Smooth muscle cell of the brain vasculature (primary cell): Measurements from ENCODE around the gene UGT1A4.
"Not testable (repeated sequence)": the region's sequence is repeated elsewhere in the genome, so short reads cannot be mapped to it uniquely, and the experiment has no call there.

Experiments
- DNase-seq: peaks from one replicate; pipeline ENCODE4 v3.0.0-alpha.2; 2012; ENCODE audit warnings: low read depth, low spot score

Gene UGT1A4

DNA sequence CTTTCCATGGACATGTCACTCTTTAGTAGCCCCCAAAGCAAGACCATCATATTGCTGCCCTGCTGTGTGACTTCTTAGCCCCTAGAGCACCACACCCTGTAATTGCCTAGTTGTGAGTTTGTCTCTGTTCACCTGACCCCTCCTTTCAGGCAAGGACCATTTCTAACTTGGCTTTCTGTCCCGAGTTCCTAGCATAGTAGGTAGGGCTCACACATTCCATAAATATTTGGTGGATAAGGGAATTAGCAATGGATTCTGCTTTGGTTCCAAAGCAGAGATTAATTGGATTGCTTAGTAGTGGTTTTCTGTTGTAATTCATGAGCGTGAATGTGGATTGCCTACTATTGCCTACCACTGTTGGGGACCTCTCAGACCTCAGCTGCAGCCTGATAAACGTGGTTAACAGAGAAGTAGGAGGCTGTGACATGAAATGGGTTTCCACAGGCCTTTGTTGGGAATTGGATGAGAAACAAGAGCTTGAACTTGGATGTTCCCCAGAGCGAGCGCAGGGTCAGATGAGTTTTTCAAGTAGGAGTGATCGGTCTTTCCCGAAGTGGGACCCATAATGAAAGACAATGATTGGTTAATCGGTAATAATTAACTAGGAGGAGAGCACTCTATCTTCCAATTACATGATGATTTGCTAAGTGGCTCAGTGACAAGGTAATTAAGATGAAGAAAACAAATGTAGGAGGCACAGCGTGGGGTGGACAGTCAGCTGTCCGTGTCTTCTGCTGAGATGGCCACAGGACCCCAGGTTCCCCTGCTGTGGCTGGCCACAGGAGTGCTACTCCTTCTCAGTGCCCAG lies 28.1 kb downstream of the UGT1A4 start:
- DNase-seq, result no peak

DNA sequence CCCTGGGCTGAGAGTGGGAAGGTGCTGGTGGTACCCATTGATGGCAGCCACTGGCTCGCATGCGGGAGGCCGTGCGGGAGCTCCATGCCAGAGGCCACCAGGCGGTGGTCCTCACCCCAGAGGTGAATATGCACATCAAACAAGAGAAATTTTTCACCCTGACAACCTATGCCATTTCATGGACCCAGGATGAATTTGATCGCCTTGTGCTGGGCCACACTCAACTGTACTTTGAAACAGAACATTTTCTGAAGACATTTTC lies 28.7 kb downstream of the UGT1A4 start:
- no peak for DNase-seq

DNA sequence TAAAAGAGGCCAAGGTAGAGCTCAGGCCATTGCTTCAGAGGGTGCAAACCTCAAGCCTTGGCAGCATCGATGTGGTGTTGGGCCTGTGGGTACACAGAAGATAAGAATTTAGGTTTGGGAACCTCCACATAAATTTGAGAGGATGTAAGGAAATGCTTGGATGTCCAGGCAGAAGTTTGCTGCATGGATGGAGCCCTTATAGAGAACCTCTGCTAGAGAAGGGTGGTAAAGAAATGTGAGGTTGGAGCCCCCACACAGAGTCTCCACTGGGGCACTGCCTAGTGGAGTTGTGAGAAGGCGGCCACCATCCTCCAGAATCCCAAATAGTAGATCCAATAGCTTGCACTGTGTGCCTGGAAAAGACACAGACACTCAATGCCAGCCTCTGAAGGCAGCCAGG lies 32.2 kb downstream of the UGT1A4 start:
- DNase-seq, result not testable (repeated sequence)

DNA sequence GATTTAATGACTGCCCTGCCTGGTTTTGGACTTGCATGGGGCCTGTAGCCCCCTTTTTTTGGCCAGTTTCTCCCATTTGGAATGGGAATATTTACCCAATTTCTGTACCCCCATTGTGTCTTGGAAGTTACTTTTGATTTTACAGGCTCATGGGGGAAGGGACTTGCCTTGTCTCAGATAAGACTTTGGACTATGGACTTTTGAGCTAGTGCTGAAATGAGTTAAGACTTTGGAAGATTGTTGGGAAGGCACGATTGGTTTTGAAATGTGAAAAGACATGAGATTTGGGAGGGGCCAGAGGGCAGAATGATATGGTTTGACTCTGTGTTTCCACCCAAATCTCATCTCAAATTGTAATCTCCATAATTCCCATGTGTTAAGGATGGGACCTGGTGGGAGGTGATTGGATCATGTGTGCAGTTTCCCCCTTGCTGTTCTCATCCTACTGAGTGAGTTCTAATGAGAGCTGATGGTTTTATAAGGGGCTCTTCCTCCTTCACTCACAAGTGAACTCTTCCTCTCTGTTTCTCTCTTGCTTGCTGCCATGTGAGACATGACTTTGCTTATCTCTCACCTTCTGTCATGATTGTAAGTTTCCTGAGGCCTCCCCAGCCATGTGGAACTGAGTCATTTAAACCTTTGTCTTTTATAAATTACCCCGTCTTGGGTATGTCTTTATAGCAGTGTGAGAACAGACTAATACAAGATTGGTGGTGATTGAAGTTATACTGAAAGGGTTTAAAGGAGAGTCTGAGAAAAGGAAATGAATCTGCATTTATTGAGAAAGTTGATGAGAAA lies 32.9 kb downstream of the UGT1A4 start:
- DNase-seq, result not testable (repeated sequence)

DNA sequence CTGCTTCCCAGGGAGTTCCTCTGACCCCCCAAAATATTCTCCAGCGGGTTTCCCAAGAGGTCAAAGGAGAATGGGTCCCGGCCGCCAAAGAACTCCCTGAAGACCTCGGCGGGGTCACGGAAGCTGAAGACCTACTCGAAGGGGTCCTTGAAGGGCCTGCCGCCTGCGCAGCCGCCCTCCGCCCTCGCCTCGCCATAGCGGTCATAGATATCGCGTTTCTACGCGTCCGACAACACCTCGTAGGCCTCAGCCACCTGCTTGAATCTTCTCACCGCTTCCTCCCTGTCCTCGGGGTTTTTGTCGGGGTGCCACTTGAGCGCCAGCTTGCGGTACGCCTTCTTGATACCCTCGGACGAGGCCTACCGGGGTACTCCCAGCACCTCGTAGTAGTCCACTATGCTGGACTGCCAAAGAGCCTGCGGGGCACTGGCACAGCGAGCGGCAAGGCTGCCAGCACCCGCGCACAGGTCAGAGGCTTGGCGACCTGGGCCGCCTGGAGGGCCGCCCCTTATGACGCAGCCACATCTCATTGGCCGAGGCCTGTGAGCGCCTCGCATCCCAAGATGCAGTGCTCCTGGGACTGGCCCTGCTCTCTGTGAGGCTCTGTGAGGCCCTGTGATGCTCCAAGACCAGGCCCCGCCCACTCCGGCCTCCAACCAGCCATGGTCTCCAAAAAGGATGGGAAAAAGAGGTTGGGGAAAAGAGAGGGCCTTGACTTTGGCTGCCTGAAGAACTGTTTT lies 36.5 kb downstream of the UGT1A4 start:
- no peak for DNase-seq

DNA sequence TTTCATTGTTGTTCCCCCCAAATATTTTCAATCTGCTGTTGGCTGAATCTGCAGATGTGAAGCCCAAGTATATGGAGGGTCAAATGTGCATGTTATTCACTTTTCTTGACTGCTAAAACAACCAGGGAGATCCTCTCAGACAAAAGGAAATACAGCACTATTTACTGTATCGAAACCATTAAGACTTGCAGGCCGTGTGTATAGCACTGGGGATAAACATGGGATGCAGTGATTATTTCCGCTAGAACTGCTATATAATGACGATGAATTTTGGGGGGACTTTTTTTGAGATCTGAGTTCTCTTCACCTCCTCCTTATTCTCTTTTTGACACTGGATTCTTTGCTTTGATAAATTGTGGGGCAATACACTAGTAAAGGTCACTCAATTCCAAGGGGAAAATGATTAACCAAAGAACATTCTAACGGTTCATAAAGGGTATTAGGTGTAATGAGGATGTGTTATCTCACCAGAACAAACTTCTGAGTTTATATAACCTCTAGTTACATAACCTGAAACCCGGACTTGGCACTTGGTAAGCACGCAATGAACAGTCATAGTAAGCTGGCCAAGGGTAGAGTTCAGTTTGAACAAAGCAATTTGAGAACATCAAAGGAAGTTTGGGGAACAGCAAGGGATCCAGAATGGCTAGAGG lies 38.0 kb downstream of the UGT1A4 start:
- DNase-seq, result no peak

DNA sequence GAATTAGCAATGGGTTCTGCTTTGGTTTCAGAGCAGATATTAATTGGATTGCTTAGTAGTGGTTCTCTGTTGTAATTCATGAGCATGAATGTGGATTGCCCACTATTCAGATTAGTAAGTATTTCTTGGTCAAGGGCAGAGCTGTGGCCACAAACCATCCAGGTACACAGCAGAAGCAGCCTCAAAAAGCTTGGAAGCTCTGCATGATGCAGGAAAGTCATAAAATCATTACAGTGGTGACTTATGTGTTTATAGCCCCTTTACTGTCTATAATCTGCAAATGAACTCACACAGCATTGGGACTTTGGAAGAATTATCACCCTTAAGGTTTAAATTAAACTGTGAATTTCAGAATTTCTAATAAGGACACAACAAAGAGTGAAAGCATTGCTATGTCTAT lies 39.6 kb downstream of the UGT1A4 start:
- no peak for DNase-seq

DNA sequence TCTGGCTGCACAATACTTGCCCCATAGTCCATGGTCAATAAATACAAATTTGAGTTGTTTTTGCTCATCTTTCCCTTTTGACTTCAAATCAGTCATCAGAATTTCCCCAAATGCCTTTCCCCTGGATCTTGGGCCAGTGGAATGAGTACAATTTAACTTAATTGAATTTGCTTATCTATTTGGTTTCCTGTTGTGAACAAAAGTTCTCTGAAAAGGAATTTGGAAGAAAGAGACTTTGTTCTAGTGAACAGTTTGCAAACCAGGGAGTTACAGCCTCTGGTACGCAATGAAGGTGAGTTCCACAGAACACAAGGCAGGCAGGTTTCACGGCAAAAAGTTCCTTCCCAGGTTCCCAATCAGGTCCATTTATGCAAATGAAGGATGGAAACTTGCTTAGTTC lies 40.3 kb downstream of the UGT1A4 start:
- DNase-seq, result no peak

DNA sequence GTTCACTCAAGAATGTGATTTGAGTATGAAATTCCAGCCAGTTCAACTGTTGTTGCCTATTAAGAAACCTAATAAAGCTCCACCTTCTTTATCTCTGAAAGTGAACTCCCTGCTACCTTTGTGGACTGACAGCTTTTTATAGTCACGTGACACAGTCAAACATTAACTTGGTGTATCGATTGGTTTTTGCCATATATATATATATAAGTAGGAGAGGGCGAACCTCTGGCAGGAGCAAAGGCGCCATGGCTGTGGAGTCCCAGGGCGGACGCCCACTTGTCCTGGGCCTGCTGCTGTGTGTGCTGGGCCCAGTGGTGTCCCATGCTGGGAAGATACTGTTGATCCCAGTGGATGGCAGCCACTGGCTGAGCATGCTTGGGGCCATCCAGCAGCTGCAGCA lies 41.5 kb downstream of the UGT1A4 start, which contains the start of gene UGT1A1:
Gene UGT1A1 (plus strand): TSS at position 228 of the 400 bp plus-strand sequence. CDS start 18 bp downstream, at position 246.
- no peak for DNase-seq

DNA sequence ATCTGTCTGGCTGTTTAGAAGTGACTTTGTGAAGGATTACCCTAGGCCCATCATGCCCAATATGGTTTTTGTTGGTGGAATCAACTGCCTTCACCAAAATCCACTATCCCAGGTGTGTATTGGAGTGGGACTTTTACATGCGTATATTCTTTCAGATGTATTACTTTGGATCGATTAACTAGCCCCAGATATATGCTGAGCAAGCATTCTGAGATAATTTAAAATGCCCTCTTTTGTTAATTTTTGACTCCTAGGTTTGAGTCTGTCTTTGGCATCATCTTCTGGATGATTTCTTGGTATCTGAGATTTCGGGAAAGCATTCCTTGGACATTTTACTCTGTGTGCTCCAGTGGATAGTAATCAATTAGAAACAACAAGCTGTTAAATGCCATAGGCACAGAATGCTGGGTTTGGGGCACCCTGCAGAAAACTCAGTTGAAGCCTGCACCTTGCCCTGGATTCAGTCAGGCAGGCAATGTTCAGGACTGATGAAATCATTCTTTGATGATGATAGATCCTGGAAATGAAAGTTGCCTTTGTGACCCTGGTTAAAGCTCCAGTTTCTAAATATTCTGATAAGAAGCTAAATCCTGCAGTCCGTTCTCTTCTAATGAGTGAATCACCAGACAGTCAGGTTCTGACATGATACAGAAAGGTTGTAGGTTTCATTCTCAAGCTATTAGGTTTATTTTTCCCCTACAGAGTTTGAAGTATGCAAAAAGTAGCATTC lies 42.7 kb downstream of the UGT1A4 start:
- DNase-seq, result no peak

DNA sequence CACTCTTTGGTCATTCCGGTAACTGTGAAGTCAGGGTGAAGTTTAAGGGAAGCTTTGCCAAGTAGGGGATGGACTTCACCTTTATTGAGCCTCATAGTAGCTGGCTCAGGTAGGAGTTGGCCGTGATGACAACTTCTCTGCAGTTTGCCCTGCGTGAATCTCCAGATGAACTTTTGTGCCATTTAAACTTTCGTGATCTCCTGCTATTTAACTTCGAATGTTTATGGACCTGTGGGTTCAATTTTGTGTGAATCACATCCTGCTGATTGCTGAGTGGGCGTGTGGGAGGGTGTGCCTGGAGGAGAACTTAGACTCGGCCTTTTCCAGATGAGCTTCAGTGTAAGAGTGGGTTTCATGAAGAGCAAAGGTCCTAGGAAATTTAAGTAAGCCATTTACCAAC lies 45.7 kb downstream of the UGT1A4 start:
- DNase-seq, result no peak

DNA sequence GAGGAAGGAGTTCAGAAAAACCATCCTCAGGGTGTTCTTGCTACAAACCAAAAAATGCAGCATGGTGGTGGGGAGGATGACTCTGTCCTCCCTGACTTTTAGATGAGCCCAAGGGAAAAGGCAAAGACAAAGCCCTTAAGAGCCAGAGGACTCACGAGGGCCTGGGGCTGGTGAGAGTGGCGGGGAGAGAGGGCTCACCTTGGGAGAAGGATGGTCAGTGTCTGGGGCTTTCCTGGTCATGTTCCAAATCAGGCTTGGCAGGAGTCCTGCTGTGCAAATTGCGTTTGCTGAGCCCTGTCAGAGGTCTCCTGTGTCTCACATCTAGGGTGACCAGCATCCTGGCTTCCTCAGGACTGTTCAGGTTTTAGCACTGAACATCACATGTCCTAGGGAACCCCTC lies 46.2 kb downstream of the UGT1A4 start:
- no peak for DNase-seq

DNA sequence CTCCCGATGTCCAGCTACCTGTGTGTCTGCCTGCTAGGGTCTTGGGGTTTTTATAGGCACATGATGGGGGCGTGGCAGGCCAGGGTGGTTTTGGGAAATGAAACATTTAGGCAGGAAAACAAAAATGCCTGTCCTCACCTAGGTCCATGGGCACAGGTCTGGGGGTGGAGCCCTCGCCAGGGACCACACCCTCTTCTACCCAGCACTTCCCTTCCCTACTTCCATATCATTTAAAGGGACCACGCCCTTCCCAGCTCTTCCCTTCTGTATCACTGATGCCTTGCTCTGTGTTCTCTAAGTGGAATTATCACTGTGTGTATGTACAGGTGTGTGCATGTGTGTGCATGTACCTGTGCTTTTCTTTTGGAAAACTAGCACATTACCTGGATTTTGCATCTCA lies 47.9 kb downstream of the UGT1A4 start:
- DNase-seq, result no peak

DNA sequence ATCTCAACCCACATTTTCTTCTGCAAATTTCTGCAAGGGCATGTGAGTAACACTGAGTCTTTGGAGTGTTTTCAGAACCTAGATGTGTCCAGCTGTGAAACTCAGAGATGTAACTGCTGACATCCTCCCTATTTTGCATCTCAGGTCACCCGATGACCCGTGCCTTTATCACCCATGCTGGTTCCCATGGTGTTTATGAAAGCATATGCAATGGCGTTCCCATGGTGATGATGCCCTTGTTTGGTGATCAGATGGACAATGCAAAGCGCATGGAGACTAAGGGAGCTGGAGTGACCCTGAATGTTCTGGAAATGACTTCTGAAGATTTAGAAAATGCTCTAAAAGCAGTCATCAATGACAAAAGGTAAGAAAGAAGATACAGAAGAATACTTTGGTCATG lies 49.5 kb downstream of the UGT1A4 start:
- DNase-seq, result no peak

DNA sequence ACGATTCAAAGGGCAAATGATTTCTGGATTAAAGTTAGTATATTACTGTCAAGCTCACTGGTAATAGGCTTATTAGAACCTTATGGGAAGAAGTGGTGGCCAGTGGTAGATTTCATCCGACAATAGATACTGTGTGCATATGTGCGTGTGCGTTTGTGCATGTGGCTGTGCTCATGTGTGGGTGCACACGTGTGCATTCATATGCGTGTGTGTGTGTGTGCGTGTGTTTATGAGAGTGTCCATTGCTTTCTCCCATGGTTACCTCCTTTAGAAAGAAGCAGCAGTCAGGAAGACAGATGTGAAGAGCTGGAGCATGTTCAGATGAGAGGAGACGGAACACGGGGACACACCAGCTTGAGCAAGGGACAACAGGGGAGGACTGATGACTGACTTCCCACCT lies 50.7 kb downstream of the UGT1A4 start:
- DNase-seq, result no peak

DNA sequence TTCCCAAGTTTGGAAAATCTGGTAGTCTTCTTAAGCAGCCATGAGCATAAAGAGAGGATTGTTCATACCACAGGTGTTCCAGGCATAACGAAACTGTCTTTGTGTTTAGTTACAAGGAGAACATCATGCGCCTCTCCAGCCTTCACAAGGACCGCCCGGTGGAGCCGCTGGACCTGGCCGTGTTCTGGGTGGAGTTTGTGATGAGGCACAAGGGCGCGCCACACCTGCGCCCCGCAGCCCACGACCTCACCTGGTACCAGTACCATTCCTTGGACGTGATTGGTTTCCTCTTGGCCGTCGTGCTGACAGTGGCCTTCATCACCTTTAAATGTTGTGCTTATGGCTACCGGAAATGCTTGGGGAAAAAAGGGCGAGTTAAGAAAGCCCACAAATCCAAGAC lies 53.6 kb downstream of the UGT1A4 start:
- DNase-seq, result no peak

DNA sequence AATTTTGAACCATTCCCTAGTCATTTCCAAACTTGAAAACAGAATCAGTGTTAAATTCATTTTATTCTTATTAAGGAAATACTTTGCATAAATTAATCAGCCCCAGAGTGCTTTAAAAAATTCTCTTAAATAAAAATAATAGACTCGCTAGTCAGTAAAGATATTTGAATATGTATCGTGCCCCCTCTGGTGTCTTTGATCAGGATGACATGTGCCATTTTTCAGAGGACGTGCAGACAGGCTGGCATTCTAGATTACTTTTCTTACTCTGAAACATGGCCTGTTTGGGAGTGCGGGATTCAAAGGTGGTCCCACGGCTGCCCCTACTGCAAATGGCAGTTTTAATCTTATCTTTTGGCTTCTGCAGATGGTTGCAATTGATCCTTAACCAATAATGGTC lies 54.0 kb downstream of the UGT1A4 start:
- no peak for DNase-seq

DNA sequence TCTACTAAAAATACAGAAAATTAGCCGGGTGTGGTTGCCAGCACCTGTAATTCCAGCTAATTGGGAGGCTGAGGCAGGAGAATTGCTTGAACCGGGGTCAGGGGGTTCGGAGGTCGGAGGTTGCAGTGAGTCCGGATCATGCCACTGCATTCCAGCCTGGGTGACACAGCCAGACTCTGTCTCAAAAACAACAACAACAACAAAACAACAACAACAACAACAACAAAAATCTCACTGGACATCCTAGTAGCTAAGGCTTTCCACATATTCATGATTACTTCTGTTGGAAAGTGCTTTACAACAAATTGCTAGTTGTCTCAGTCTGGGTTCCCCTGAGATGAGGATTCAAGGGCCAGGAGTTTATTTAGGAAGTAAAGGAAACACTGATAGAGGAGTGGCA lies 55.3 kb downstream of the UGT1A4 start:
- no peak for DNase-seq

DNA sequence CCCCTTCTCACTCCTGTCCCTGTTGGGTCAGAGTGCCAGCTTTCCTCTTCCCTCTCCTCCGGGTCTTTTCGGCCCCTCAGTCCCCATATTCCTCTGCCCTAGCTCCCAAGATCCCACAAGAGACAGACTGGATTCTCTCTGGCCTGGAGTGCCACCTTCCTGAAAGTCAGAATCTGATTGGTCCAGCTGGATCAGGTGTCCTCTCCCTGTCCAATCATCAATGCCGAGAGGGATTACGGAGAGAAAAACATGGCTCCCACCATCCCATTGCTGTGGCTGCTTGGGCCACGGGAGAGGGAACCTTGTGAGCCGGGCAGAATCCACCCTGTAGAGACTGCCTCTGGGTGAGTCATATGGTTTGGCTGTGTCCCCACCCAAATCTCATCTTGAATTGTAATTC lies 56.9 kb downstream of the UGT1A4 start:
- no peak for DNase-seq

DNA sequence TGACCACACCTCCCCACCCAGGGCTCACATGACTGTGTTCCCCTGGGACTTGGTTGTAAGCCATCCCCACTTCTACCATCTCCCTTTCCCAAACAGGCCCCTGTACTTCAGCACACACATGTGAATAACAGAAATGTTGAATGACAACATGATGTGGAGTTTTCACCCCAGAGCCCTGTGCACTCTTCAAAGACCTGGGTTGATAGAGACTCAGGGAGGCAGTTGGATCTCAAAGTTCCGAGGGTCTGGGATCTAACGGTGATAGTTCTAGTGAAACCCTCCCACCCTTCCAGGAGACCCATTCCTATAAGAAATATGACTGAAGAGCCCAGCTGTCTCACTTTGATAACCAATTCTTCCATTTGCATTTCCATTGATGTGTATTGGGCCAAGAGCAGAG lies 59.5 kb downstream of the UGT1A4 start, which contains the start of gene MROH2A:
Gene MROH2A (plus strand): TSS at position 301 of the 400 bp plus-strand sequence. CDS start 1,029 bp downstream, outside the sequence.
- DNase-seq, result no peak

DNA sequence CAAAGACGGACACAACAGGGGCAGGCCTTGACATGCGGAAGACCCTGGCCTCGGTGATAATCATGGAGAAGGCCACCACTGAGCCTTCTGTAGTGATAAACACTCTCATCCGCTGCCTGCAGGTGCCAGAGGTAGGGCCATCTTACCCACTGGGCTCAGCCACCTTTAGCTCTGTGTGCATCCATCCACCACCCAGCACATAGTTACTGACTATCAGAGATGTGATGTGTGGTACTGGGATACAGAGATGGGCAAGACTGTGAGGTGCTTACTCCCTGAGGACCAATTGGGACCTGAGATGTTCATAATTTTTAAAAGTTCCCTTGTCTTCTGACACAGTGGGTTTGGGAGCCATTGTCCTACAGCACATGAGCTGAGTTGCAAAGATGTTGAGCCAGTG lies 61.2 kb downstream of the UGT1A4 start:
- no peak for DNase-seq
